HG03520 (cell line): ENCODE results near the gene MRPL24.

Experiments
- ATAC-seq: cut with Tn5 transposase; IDR thresholded peaks from one replicate; pipeline ENCODE4 v1.9.1; 2021; ENCODE audit warnings: mild to moderate bottlenecking, moderate library complexity; ENCODE audit not compliant: unreplicated experiment

The MRPL24 gene

DNA sequence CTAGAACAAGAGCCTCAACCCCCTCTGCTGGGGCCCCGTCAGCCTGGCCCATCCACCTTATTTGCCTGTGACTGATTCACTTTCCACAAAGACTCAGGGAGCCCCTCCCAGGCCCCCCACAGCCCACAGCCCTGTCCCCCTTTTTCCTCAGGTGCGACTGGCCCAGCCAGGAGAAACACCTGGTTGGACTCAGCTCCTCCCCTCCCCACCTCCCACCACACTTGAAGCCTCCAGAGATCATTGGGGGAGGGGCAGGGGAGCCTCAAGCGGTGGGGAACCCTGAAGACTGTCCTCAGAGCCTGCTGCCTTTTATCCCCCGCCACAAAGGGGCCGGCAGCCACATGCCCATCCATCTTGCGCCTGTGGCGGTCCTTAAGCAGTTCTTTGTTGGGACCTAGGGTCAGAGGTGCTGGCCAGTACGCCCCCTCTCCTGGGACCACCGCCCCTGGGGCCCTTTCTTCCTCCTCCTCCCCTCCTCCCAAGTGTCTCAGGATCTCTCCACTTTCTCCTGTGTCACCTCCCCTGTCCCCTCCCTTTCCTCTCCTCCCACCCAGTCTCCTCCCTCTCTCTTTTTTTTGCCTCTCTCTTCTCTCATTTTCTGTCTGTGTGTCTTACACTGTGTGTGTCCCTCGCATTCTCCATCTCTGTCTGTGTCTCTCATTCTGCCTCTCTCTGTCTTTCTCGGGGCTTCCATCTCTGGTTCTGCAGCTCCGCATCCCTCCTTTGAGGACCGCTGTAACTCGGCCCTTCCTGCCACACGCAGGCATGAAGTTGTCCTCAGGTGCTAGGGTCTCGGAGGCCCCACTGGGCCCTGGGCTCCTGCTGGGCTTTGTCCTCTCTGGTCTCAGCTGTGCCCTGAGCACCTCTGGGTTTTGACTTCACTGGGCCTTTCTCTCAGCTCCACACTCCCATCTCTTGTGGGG lies 47.7 kb downstream of the MRPL24 start:
- no peak for ATAC-seq

DNA sequence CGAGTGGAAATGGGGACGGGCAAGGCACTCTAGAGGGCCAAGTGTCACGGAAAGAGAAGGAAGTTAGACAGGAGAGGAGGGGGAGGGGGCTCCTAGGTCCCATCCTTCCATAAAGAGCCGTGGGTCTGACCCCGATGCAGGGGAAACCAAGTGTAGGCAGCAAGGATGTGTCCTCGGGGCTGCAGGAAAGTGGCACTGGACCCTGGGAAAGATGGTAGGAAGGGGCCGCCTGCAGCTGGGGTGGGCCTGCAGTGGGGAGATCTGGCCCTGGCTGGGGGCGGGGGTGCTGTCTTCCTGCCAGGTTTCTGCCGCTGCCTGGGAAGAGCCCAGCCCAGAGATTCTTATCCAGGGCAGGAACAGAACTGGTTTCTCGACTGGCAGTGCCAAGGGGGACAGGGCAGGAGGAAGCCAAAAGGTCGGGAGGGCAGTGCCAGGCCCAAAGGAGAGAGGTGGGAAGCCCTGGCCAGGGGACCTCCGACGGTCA lies 48.4 kb downstream of the MRPL24 start:
- no peak for ATAC-seq

DNA sequence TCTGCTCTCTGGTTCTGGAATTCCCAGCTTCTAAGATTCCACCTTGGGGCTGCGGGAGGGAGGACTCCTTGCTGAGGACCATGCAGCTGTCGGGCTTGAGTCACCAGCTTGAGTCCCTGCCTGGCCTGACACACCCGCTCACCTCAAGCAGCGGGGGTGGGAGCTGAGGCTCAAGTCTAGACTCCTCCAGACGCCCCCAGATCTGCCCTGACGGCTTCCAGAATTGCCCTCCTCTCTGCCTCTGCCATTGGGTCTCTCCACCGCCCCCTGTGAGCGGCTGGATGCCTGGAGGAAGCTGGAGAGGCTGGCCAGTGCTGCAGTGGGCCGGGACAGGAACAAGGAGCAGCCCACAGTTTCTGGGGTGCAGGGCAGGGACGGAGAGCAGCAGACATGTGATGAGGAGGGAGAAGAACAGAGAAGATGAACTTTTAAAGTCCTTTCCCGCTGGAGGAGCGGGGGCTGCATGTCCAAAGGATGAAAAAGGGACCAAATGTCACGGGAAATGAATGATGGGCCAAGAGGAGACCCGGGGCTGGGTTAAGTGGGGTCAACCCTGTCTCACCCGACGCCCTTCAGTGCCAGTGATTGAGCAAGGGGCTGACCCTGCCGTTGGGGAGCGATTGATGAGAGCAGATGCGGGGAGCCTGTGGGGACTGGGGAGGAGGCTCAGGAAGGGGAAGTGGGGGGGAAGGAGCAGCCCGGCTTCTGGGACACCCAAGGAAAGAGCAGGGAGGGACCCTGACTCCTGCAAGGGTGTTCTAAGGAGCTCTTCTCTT lies 49.0 kb downstream of the MRPL24 start:
- ATAC-seq, result no peak

- no peak for ATAC-seq
Observed at GRCh38 chr1:156691191-156691590, 49.7 kb downstream of the MRPL24 start.

DNA sequence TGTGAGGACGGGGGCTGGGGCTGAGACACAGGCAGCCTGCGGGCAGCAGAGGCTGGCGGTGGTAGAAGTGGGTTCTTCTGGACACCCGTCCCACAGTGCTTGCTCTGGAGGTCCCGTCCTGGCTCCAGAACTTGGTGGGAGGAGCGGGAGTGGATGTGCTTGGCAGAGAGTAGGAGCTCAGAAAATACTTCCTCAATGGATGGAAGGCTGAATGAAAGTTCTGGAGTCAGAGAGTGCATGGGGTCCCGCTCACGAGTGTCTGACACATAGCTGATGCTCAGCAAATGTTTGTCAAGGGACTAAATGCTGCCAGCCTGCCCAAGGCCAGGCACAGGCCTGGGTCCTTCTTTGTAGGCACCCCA lies 50.2 kb downstream of the MRPL24 start:
- ATAC-seq, result no peak

GRCh38 chr1:156689953-156690674 lies 50.8 kb downstream of the MRPL24 start:
- no peak for ATAC-seq

DNA sequence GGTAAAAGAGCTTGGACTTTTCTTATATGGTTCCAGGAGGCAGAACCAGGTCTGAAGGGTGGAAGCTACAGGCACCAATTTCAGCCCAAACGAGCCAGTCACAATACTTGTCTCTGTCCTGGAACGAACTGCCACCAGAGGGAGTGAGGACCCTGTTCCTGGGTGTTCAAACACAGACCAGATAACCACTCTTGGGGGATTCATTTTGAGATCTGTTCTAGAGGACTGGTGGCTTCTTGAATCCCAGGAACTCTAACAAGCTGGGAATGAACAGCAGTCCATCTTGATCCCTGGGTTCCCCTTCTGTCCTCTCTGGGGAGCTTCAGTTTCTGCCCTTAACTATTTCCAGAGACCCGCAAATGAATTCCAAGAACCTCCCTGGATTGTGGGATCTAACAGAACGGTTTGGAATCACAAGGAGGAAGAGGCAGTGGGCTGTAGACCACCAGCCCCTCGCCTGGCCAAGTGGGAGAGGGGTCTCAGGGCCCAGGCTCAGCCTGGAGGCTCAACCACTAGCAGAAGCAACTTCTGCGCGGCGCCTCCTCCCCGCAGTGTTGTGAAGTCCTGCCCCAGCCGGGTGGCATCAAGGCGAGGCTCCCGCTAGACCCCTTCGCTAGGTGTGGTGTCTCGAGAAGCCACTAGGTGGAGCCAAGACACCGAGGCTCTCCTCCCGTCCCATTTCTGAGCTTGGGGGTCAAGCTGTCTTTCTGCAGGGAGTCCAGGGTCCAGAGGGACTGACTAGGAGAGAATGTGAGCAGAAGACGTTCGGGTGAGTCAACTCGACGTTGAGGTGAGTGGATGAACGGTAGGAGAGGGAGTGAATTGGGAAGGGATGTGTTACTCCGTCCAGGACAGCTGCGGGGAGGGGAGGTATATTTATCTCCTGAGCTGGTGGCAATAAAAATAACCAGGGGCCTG lies 51.6 kb downstream of the MRPL24 start:
- no peak for ATAC-seq
